H1 (cell line): ENCODE results near the gene XNDC1N. TPM values are rescaled to one million over a fixed set of nuclear protein-coding genes. Genes with fewer than 3 reads are reported as not detected.

Source experiments
- CEBPB ChIP-seq: IDR thresholded peaks from 2 replicates; pipeline ENCODE4 v1.6.1; 2012; ENCODE audit warnings: low read depth, low read length
- EGR1 ChIP-seq: IDR thresholded peaks from 2 replicates; pipeline ENCODE4 v1.6.1; 2011; ENCODE audit warnings: low read depth, low read length, borderline replicate concordance
- EZH2 ChIP-seq: fragments of 200-600 bp; sonication (generic); IDR thresholded peaks from 2 replicates; pipeline ENCODE4 v1.7.1; 2012; ENCODE audit warnings: low read depth, mild to moderate bottlenecking, moderate library complexity, low read length, inconsistent platforms; ENCODE audit not compliant: severe bottlenecking
- SIN3A ChIP-seq, 2 experiments: IDR thresholded peaks in 1 of 2; conservative IDR thresholded peaks in 1 of 2; 2 replicates each; pipeline ENCODE4 v1.6.1; 2011 to 2012; ENCODE audit warnings: low read length in 2 of 2, improper control_type of control experiment in 1 of 2, low read depth in 1 of 2, mild to moderate bottlenecking in 1 of 2
- SP1 ChIP-seq: IDR thresholded peaks from 2 replicates; pipeline ENCODE4 v1.6.1; 2011; ENCODE audit warnings: low read depth, low read length
- SRF ChIP-seq: IDR thresholded peaks from 2 replicates; pipeline ENCODE4 v1.6.1; 2011; ENCODE audit warnings: mild to moderate bottlenecking, low read depth, low read length, moderate library complexity
- polyA plus RNA-seq, 7 experiments: library from polyadenylated mRNA; depleted of rRNA in 3 of 7; stranded (reverse) in 5 of 7; unstranded in 2 of 7; fragments of >200 nt in 5 of 7; fragments of 200-250 nt in 2 of 7; gene quantifications; 1 replicate in 5 of 7; 2 replicates in 1 of 7; 4 replicates in 1 of 7; pipeline versions ENCODE4 v1.2.1 to v1.2.3, GENCODE V29; 2011 to 2013; ENCODE audit warnings: missing spikeins in 2 of 7, mixed read lengths in 2 of 7
- total RNA-seq: library from RNA; stranded (reverse); fragmentation: NEBNext Ultra II Directional; extraction: Animal tissue kit (Norgen Biotek cat#: 25700); gene quantifications from 2 replicates; pipeline ENCODE4 v1.2.1, GENCODE V29; 2021

Gene XNDC1N
- total and polyA plus RNA-seq, 2 of the 8 experiments (the other 6 are each of a cell fraction or from before 2014, with no cell fraction given) = 5.8 to 7.5 TPM

DNA sequence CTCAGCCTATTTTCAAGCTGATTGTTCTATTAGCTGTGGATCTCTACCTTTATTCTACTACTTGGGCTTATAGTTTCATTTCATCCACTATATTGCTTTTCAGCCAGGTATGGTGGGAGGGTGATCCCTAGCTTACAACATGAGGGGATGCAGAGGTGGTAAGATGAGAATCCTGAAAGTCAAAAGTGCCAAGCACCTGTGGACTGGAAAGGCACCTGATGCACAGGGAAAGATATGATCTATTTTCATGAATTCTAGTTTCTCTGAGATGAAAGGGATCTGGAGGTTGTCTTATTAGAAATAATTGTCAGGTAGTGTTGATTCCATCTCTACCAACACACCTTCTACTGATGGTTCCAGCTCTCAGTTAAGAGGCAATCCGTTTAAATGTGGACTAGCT, 48.7 kb upstream of the XNDC1N start (continued):
- TF ChIP-seq EGR1 (no peak), EZH2 (no peak), SP1 (no peak), CEBPB (no peak), SIN3A (conservative IDR thresholded peaks at IDR 0.05 in 1 of 2, IDR thresholded peaks at IDR 0.05 in 1 of 2; ENCODE audit: low read depth in 1 of 2, low read length in 2 of 2) (no peak), SRF (no peak)
